ENCODE results near the gene KRTAP9-7. TPM values are rescaled to one million over a fixed set of nuclear protein-coding genes. Genes with fewer than 3 reads are reported as not detected.
"Not testable (repeated sequence)": the region's sequence is repeated elsewhere in the genome, so short reads cannot be mapped to it uniquely, and the experiment has no call there.

The KRTAP9-7 gene
- total RNA-seq, 2 experiments from 2014 or later = not detected

DNA sequence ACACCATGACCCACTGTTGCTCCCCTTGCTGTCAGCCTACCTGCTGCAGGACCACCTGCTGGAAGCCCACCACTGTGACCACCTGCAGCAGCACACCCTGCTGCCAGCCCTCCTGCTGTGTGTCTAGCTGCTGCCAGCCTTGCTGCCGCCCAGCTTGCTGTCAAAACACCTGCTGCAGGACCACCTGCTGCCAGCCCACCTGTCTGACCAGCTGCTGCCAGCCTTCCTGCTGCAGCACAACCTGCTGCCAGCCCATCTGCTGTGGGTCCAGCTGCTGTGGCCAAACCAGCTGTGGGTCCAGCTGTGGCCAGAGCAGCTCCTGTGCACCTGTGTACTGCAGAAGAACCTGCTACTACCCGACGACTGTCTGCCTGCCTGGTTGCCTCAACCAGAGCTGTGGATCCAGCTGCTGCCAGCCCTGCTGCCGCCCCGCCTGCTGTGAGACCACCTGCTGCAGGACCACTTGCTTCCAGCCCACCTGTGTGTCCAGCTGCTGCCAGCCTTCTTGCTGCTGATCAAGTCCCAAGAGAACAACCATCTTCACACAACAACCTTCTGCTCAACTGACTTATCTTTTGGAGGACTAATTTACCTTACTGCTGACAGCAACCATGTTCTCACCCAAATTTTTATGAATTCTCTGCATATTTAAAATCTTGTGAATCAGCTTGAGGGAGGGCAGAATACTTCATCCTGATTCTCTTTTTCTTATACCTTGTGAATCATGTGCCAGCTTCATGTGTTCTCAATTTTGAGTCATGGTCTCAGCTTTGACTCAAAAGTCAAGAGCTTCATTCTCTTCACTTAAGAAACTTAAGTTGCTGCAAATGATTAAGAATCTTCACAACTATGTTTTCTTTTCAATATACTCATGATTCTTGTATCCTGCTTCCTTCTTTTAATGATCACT lies 19.9 kb upstream of the KRTAP9-7 start, which contains the start of gene KRTAP9-9:
KRTAP9-9 (plus strand) TSS at position 4 of the 910 bp plus-strand sequence.
- H3K27me3 Mint-ChIP-seq = peaks cover 13% of the 10 kb centered on the region
- H3K9me3 Mint-ChIP-seq; H3K27ac Mint-ChIP-seq; H3K4me1 Mint-ChIP-seq (ENCODE audit: low read depth); H3K36me3 Mint-ChIP-seq; H3K4me3 Mint-ChIP-seq; DNase-seq; POLR2A ChIA-PET; CTCF ChIA-PET; intact Hi-C loops (cut with micrococcal nuclease): not testable (repeated sequence)

DNA sequence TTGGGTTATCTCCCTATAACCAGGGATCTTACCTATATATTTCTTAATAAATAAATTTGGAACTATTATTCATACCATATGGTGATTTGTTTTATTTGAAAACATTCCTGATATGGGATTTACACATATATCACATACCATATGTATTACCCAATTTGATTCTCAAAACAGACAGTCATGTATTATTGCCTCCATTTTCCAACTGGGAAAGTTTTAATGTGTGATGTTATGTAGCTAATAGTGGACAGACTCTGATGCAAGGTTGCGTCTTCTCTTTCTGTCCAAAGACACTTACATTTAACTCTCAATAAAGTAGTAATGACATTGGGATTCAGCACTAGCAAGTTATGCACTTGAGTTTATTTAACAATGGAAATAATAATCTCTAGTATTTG lies 19.2 kb upstream of the KRTAP9-7 start:
- ChIA-PET POLR2A (no interaction called here), CTCF (no interaction called here)

GRCh38 chr17:41258406-41258805 lies 17.1 kb upstream of the KRTAP9-7 start:
- H3K36me3 Mint-ChIP-seq = no peaks in the 10 kb centered on the region
- H3K27me3 Mint-ChIP-seq = peaks cover 14% of the 10 kb centered on the region
- H3K4me3 Mint-ChIP-seq = no peak overlapping the region
- intact Hi-C loops (cut with micrococcal nuclease) = no loop called here
- ChIA-PET POLR2A (no interaction called here), CTCF (no interaction called here)
- H3K27ac Mint-ChIP-seq = no peak overlapping the region
- H3K9me3 Mint-ChIP-seq = no peaks in the 10 kb centered on the region
- H3K4me1 Mint-ChIP-seq (ENCODE audit: low read depth) = peaks cover 8% of the 10 kb centered on the region
- DNase-seq = no peak

More for the DNA sequence above, 19.2 kb upstream of the KRTAP9-7 start:
- Mint-ChIP-seq H3K4me3 (no peak overlapping the region), H3K9me3 (no peaks in the 10 kb centered on the region), H3K36me3 (no peaks in the 10 kb centered on the region), H3K27ac (no peak overlapping the region), H3K4me1 (ENCODE audit: low read depth) (peaks cover 7% of the 10 kb centered on the region), H3K27me3 (peaks cover 14% of the 10 kb centered on the region)
- no peak for DNase-seq
- intact Hi-C loops (cut with micrococcal nuclease) = no loop called here

DNA sequence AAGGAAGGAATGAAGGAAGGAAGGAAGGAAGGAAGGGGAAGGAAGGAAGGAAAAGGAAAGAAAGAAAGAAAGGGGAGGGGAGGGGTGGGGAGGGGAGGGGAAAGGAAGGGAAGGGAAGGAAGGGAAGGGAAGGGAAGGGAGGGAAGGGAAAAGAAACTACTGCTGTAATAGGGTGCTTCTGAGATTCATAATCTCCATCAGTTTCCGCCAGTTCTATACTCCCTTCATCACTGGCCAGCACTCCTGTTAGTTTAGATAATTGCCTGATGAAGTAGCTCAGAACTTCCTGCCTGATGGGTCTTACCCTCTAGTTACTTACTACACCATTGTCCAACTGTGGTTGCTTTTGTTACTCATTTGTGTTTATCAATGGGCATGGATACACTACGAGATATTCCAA lies 12.3 kb upstream of the KRTAP9-7 start:
- intact Hi-C loops (cut with micrococcal nuclease) = no loop called here
- Mint-ChIP-seq H3K27me3 (peaks cover 4% of the 10 kb centered on the region), H3K27ac (no peak overlapping the region), H3K9me3 (no peaks in the 10 kb centered on the region), H3K4me1 (ENCODE audit: low read depth) (peaks cover 11% of the 10 kb centered on the region), H3K4me3 (no peak overlapping the region), H3K36me3 (no peaks in the 10 kb centered on the region)
- ChIA-PET POLR2A (no interaction called here), CTCF (interaction anchor here (1.0 kb wide), 1 partner anchor 386 kb away, joined by 3 read pairs; no protein-coding TSS in a partner anchor)
- no peak for DNase-seq

DNA sequence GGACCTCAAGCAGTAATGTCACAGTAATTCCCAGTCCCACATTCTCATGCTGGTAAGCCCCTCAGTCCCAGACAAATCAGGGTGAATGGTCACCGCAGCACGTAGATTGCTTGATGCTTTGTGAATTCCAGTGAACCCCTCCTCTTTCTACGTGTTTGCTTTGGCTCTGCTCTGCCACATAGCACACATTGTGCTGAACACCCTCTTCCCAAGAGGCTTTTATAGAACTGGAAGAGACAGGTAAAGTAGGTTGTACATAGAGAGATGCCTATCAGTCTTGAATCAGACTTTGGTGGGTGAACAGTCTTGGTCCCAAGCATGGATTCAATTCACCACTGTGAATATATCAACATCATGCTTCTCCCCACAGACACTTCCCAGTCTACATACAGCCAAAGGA lies 10.9 kb upstream of the KRTAP9-7 start:
- H3K36me3 Mint-ChIP-seq = no peaks in the 10 kb centered on the region
- no peak overlapping the region for H3K4me3 Mint-ChIP-seq
- no peaks in the 10 kb centered on the region for H3K9me3 Mint-ChIP-seq
- no peak overlapping the region for H3K27ac Mint-ChIP-seq
- intact Hi-C loops (cut with micrococcal nuclease) = loop anchor here (1.0 kb wide), 1 partner anchor 12 kb away; no protein-coding TSS in a partner anchor
- H3K27me3 Mint-ChIP-seq = peaks cover 4% of the 10 kb centered on the region
- POLR2A ChIA-PET = no interaction called here
- no peak for DNase-seq
- CTCF ChIA-PET = no interaction called here
- peaks cover 11% of the 10 kb centered on the region for H3K4me1 Mint-ChIP-seq (ENCODE audit: low read depth)

GRCh38 chr17:41265078-41265477 lies 10.4 kb upstream of the KRTAP9-7 start, which contains the start of gene KRTAP9-6:
TSS of gene KRTAP9-6 (plus strand) at chr17:41265378. CDS start at chr17:41265378, 0 bp downstream.
- POLR2A ChIA-PET = no interaction called here
- Mint-ChIP-seq H3K4me3 (no peak within 1 kb of the TSS), H3K4me1 (ENCODE audit: low read depth) (peaks cover 10% of the 10 kb centered on the region), H3K9me3 (no peaks in the 10 kb centered on the region), H3K27me3 (peaks cover 4% of the 10 kb centered on the region), H3K27ac (no peak within 1 kb of the TSS), H3K36me3 (no peaks in the 10 kb centered on the region)
- CTCF ChIA-PET = no interaction called here
- intact Hi-C loops (cut with micrococcal nuclease) = no loop called here
- DNase-seq = no peak

DNA sequence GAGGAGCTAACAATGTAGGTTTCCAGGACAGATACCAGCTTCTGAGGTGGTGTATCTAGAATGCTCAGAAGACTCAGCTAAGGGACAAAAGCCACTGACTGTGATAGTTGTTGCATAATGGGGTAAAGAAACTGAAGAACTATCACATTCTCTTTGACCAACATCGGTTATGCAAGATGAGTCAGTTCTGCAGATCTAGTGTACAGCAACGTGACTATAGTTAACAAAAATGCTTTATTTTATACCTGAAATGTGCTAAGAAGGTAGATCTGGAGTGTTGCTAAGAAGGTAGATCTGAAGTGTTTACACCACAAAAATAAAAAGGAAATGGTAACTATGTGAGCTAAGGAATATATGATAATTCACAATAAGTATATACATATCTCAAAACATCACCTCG lies 7.8 kb upstream of the KRTAP9-7 start:
- H3K9me3 Mint-ChIP-seq = no peaks in the 10 kb centered on the region
- peaks cover 10% of the 10 kb centered on the region for H3K4me1 Mint-ChIP-seq (ENCODE audit: low read depth)
- no peak overlapping the region for H3K27ac Mint-ChIP-seq
- H3K27me3 Mint-ChIP-seq = peaks cover 3% of the 10 kb centered on the region
- no peaks in the 10 kb centered on the region for H3K36me3 Mint-ChIP-seq
- DNase-seq = no peak
- intact Hi-C loops (cut with micrococcal nuclease) = no loop called here
- CTCF ChIA-PET = no interaction called here
- POLR2A ChIA-PET = no interaction called here
- no peak overlapping the region for H3K4me3 Mint-ChIP-seq

GRCh38 chr17:41271323-41271722 lies 4.2 kb upstream of the KRTAP9-7 start:
- H3K36me3 Mint-ChIP-seq; H3K27me3 Mint-ChIP-seq; intact Hi-C loops (cut with micrococcal nuclease); H3K4me3 Mint-ChIP-seq; DNase-seq; H3K27ac Mint-ChIP-seq; CTCF ChIA-PET; H3K9me3 Mint-ChIP-seq; H3K4me1 Mint-ChIP-seq (ENCODE audit: low read depth); POLR2A ChIA-PET: not testable (repeated sequence)

DNA sequence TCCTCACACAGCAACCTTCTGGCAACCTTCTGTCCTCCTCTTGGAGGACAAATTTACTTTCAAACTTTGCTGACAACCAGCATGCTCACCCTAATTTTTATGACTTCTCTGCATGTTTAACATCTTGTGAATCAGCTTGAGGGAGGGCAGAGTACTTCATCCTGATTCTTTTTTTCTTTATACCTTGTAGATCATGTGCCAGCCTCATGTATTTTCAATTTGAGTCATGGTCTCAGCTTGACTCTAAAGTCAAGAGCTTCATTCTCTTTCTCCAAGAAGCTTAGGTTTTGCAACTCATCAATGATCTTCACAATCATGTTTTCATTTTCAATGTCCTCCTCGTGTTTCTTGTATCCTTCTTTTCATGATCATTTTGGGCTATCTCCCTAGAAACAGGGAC lies 3.6 kb upstream of the KRTAP9-7 start:
- intact Hi-C loops (cut with micrococcal nuclease) = no loop called here
- no peak for DNase-seq
- CTCF ChIA-PET = no interaction called here

DNA sequence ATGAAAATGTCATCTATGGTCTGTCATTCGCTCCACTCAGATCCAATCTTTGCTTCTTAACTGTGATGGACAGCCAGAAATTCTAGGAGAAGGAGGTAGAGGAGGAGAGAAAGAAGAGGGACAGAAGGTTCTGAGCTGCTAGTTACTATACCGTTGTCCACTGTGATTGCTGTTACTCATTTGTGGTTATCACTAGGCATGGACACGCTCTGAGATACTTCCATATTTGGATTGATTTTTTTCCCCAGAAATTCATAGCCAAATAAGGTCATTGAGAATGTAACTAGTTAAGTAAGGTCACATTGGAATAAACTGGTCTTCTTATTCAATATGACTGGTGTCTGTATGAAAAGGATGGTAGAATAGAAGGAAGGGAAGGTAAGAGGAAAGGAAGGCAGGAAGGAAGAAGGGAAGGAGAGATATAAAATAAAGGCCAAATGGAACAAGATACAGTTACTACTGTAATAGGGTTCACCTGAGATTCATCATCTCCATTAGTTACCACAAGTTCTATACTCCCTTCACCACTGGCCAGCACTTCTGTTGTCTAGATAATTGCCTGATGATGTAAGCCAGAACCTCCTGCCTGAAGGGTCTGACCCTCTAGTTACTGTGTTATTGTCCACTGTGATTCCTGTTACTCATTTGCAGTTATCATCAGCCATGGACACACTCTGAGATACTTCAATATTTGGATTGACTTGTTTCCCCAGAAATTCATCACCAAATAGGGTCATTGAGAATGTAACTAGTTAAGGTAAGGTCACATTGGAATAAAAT lies 2.9 kb downstream of the KRTAP9-7 start:
- no peaks in the 10 kb centered on the region for H3K4me1 Mint-ChIP-seq (ENCODE audit: low read depth)
- no peak for DNase-seq
- no peak overlapping the region for H3K27ac Mint-ChIP-seq
- intact Hi-C loops (cut with micrococcal nuclease) = no loop called here
- no peaks in the 10 kb centered on the region for H3K9me3 Mint-ChIP-seq
- peaks cover 8% of the 10 kb centered on the region for H3K27me3 Mint-ChIP-seq
- H3K4me3 Mint-ChIP-seq = no peak overlapping the region
- ChIA-PET CTCF (no interaction called here), POLR2A (no interaction called here)
- no peaks in the 10 kb centered on the region for H3K36me3 Mint-ChIP-seq

More for the DNA sequence above, 3.6 kb upstream of the KRTAP9-7 start:
- Mint-ChIP-seq H3K36me3 (no peaks in the 10 kb centered on the region), H3K27me3 (peaks cover 8% of the 10 kb centered on the region), H3K4me3 (no peak overlapping the region), H3K9me3 (no peaks in the 10 kb centered on the region), H3K27ac (no peak overlapping the region), H3K4me1 (ENCODE audit: low read depth) (peaks cover 7% of the 10 kb centered on the region)
- POLR2A ChIA-PET = no interaction called here

DNA sequence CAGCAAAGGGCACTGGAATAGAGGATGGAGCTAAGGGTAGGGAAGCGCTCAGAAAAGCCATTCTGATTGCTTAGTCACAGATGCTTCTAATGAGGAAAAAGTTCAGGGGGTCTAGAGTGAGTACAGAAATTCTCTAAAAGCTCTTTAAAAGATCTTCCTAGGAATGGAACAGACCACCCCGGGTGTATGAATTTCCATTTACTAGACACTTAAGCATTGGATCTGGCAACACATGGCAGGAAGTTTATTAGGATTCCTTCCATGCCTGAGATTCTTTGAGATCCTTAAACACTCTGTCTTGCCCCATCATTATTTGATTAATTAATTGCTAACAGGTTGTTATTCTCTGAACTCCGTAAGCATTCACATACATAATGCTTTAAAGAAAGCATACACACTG lies 8.5 kb downstream of the KRTAP9-7 start:
- Mint-ChIP-seq H3K4me1 (ENCODE audit: low read depth) (peaks cover 8% of the 10 kb centered on the region), H3K27ac (no peak overlapping the region), H3K36me3 (no peaks in the 10 kb centered on the region), H3K9me3 (no peaks in the 10 kb centered on the region), H3K4me3 (no peak overlapping the region), H3K27me3 (no peaks in the 10 kb centered on the region)
- POLR2A ChIA-PET = no interaction called here
- DNase-seq = no peak
- CTCF ChIA-PET = interaction anchor here (0.9 kb wide), 1 partner anchor 39 kb away, joined by 3 read pairs; no protein-coding TSS in a partner anchor
- intact Hi-C loops (cut with micrococcal nuclease) = no loop called here

DNA sequence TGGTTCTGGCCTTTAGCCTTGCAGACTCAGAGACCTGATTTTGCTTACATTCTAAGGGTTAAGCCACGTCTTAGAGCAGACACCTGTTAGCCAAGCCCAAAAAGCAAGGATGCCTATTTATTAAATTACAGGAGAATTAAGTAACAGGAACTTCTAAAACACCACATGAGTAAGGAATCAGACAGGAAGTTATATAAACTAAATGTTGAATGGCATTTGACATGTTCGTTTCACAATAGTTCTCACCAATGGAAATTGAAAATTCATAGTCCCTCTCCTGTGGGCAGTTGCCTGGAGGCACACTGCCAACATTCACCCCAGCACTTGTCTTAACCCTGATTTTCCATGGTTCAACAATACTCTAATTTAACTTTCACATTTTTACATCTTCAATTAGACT lies 9.0 kb downstream of the KRTAP9-7 start:
- CTCF ChIA-PET = no interaction called here
- intact Hi-C loops (cut with micrococcal nuclease) = no loop called here
- Mint-ChIP-seq H3K4me3 (no peak overlapping the region), H3K27me3 (no peaks in the 10 kb centered on the region), H3K9me3 (no peaks in the 10 kb centered on the region), H3K36me3 (no peaks in the 10 kb centered on the region), H3K4me1 (ENCODE audit: low read depth) (peaks cover 8% of the 10 kb centered on the region), H3K27ac (no peak overlapping the region)
- DNase-seq = no peak
- POLR2A ChIA-PET = no interaction called here
